ENCODE measurements around the gene RNF148. TPM values are rescaled to one million over a fixed set of nuclear protein-coding genes. Genes with fewer than 3 reads are reported as not detected.

The RNF148 gene
- total RNA-seq, 1 donor from 2014 or later: not detected

DNA sequence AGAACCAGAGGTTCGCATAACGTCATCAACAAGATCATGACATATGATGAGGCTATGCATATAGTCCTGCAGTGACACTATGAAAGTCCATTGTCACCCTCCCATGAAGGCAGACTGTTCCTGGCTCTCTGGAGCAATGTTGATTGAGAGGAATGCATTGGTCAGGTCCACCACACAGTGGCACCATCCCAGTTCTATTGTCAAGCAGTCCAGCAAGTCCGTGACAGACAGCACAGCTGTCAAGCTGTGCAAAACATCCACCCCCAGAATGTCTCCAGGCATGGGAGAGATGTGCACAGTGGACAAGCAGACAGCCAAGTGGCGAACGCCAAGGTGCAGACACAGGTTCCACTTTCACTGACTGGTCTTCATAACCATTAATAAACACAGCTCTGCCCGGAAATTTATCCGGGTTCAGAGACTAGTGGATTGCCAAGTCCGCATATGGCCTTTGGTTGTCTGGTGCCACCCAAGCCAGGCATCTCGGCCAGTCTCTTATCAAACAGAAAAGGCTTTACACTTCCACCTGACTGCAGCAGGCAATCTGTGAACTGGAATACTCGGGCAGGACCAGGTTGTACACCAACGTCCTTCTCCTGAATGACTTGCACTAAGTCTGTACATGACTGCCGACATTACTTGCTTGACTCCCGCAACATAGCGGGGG is 11.0 kb downstream of the RNF148 start:
- H3K36me3 Mint-ChIP-seq: no peaks in the 10 kb centered on the region
- no peak overlapping the region for H3K4me3 Mint-ChIP-seq
- H3K9me3 Mint-ChIP-seq: peaks cover 6% of the 10 kb centered on the region
- peaks cover 3% of the 10 kb centered on the region for H3K27me3 Mint-ChIP-seq (ENCODE audit: low read depth)
- TF ChIP-seq, protein P1, sequence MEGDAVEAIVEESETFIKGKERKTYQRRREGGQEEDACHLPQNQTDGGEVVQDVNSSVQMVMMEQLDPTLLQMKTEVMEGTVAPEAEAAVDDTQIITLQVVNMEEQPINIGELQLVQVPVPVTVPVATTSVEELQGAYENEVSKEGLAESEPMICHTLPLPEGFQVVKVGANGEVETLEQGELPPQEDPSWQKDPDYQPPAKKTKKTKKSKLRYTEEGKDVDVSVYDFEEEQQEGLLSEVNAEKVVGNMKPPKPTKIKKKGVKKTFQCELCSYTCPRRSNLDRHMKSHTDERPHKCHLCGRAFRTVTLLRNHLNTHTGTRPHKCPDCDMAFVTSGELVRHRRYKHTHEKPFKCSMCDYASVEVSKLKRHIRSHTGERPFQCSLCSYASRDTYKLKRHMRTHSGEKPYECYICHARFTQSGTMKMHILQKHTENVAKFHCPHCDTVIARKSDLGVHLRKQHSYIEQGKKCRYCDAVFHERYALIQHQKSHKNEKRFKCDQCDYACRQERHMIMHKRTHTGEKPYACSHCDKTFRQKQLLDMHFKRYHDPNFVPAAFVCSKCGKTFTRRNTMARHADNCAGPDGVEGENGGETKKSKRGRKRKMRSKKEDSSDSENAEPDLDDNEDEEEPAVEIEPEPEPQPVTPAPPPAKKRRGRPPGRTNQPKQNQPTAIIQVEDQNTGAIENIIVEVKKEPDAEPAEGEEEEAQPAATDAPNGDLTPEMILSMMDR (IDR thresholded peaks at IDR 0.05; ENCODE audit: unreplicated experiment): no peak
- no peak for DNase-seq (ENCODE audit: low spot score in 2 of 2, unreplicated experiment in 2 of 2)
- no peak overlapping the region for H3K27ac Mint-ChIP-seq
- H3K4me1 Mint-ChIP-seq: no peaks in the 10 kb centered on the region

DNA sequence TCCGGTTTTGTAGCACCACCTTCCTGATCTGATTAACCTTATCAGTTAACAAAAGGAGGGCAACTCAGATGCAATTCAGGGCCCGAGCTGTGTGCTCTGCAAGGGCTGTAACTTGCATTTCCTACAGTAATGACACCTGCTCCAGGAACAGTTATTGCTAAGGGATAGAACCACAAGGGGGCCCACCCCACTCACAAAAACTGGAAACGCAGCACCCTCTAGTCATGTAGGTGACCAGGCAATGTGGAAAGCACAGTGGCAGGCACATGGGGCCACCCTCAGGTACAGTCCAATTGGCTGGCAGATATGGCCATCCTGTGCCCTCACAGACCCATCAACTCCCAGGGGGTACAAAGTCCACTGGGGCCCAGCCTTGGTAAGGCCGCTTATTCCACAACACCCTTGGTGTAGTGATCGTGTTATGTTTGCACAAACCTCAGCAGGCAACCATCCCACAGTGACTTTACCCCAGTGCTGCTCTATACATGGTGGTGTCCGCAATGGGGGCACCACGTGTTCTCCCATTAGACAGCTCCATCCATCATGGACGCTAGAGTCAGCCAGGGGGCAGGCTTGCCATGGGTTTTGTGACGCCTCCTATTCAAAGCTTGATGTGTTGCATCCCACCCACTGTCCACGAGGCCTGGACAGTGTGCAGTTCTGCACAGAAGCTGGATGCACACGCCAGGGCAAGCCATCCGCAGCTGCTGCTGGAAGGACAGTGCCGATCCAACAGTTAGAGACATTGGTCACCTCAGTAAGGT is 13.2 kb downstream of the RNF148 start:
- no peak overlapping the region for H3K27ac Mint-ChIP-seq
- H3K4me3 Mint-ChIP-seq: no peak overlapping the region

DNA sequence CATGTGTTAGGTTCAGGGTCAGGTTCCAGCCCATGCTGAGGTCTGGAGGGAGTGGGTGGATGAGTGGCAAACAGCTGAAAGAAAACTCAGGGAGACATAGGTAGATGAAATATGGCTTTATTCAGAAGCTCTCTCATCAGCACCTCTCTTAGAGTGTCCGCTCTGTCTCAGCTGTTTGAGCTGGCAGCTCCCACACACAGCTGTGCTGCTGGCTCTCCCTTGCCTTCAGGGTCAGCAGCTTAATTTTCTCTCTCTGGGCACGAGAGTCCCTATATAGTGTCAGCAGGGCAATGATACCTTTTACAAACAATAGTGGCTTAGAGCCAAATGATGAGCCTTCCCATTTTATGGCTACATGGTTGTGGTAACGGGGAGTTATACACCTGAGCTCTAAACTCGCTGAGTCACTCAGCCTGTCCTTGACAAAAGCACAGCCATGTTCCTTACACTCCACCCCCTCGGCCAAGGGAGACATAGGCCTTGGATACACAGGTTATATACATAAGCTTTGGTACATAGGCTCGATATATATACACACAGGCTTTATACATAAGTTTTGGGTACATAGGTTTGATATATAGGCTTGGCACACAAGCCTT is 14.2 kb downstream of the RNF148 start:
- peaks cover 3% of the 10 kb centered on the region for H3K27me3 Mint-ChIP-seq (ENCODE audit: low read depth)

More for the DNA sequence above, 13.2 kb downstream of the RNF148 start:
- no peaks in the 10 kb centered on the region for H3K4me1 Mint-ChIP-seq
- DNase-seq (ENCODE audit: low spot score in 2 of 2, unreplicated experiment in 2 of 2): no peak
- no peaks in the 10 kb centered on the region for H3K36me3 Mint-ChIP-seq
- TF ChIP-seq, protein P1 (IDR thresholded peaks at IDR 0.05; ENCODE audit: unreplicated experiment): no peak
- H3K27me3 Mint-ChIP-seq (ENCODE audit: low read depth): peaks cover 3% of the 10 kb centered on the region
- peaks cover 6% of the 10 kb centered on the region for H3K9me3 Mint-ChIP-seq

DNA sequence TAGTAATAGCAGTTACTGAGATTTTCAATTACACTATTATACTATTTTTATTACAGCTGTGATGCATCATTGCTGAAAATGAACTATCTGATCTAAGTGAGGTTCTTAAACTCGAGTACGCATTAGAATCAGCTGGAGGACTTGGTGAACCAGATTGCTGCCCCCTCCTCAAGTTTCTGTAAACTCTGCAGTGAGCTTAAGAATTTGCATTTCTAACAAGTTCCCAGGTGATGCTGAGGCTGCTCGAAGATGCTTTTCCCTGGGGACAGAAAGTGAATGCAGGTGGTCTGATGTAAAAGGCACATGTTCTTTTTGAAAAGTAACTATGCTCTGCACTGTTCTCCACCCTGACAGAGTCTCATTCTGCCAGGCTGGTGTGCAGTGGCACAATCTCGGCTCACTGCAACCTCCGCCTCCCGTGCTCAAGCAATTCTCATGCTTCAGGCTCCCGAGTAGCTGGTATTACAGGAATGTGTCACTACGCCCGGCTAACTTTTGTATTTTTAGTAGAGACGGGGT is 16.3 kb downstream of the RNF148 start:
- Mint-ChIP-seq H3K27ac (no peak overlapping the region), H3K27me3 (ENCODE audit: low read depth) (peaks cover 3% of the 10 kb centered on the region), H3K36me3 (no peaks in the 10 kb centered on the region), H3K4me3 (no peak overlapping the region), H3K4me1 (no peaks in the 10 kb centered on the region), H3K9me3 (no peaks in the 10 kb centered on the region)
- no peak for DNase-seq (ENCODE audit: low spot score in 2 of 2, unreplicated experiment in 2 of 2)
- TF ChIP-seq, protein P1 (IDR thresholded peaks at IDR 0.05; ENCODE audit: unreplicated experiment): no peak

More for the DNA sequence above, 14.2 kb downstream of the RNF148 start:
- no peaks in the 10 kb centered on the region for H3K4me1 Mint-ChIP-seq
- DNase-seq (ENCODE audit: low spot score in 2 of 2, unreplicated experiment in 2 of 2): no peak
- TF ChIP-seq, protein P1 (IDR thresholded peaks at IDR 0.05; ENCODE audit: unreplicated experiment): no peak
- H3K27ac Mint-ChIP-seq: no peak overlapping the region
- H3K36me3 Mint-ChIP-seq: no peaks in the 10 kb centered on the region
- H3K4me3 Mint-ChIP-seq: no peak overlapping the region
- H3K9me3 Mint-ChIP-seq: peaks cover 6% of the 10 kb centered on the region

DNA sequence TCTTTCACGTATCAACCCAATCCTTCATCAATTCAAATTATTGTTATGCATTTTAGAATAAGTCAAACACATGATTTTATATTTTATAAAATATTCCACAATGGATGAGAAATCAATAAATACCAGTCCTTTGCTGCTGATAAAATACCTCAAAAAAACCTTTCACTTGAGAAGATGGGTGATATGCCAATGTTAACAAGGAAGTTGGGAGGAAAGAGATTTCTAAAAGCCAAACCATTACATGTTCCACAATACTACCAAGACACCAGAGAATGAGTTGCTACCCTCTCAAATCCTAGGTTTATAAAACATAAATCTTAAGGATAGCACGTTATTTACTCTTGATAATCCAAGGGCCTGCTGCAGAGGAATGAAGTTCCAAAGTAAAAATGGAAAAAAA is 18.2 kb downstream of the RNF148 start:
- H3K27me3 Mint-ChIP-seq (ENCODE audit: low read depth): peaks cover 3% of the 10 kb centered on the region
- H3K36me3 Mint-ChIP-seq: peaks cover 1% of the 10 kb centered on the region
- H3K9me3 Mint-ChIP-seq: peaks cover 2% of the 10 kb centered on the region
- no peak overlapping the region for H3K4me3 Mint-ChIP-seq
- H3K4me1 Mint-ChIP-seq: peaks cover 1% of the 10 kb centered on the region
- TF ChIP-seq, protein P1 (IDR thresholded peaks at IDR 0.05; ENCODE audit: unreplicated experiment): no peak
- no peak overlapping the region for H3K27ac Mint-ChIP-seq
- DNase-seq (ENCODE audit: low spot score in 2 of 2, unreplicated experiment in 2 of 2): no peak

All from mesothelial cell of epicardium (in vitro differentiated cells).